ENCODE results near the gene LDB3. TPM values are rescaled to one million over a fixed set of nuclear protein-coding genes. Genes with fewer than 3 reads are reported as not detected.
A peak's percentile ranks its signal among the peaks of the same experiment; 100 is the strongest.

Gene LDB3
- total and polyA plus RNA-seq, 9 of the 15 experiments (the other 6 are each of a cell fraction or from before 2014, with no cell fraction given) = 0.03 TPM; not detected in 8

DNA sequence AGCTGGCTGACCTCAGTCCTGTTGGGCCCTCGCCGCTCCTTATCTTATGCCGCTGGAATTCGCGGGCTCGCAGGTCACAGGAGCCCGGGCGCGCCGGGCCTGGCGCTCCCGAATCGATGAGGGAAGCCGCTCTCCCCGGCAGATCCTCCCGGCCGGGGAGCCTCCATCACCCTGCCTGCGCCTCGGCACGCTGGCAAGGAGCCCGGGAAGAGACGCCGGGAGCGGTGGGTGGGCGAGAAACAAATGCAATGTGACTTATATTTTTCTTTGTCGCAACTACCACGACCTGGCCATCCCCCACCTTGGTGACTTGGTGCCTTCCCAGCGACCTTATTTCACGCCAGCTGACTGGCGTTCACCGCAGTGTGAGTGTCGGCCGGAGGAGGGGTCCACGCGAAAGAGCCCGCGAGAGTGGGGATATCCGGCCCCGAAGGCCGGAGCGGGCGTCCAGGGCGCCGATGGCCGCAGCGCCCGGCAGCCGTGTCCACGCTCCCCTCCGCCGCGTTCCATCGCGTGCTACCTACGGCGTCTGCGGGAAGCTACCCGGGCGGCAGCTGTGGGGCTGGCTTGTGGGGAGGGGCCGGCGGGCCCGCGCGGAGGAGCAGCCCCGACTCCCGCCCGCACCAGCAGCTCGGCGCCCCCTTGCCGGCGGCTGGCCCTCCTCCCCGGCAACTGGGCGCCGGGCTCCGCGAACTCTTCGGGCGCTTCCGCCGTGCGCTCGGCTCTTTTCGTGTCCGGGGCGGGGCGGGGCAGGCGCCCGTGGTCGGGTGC lies 87.6 kb downstream of the LDB3 start (continued):
- TF ChIP-seq, protein P1, sequence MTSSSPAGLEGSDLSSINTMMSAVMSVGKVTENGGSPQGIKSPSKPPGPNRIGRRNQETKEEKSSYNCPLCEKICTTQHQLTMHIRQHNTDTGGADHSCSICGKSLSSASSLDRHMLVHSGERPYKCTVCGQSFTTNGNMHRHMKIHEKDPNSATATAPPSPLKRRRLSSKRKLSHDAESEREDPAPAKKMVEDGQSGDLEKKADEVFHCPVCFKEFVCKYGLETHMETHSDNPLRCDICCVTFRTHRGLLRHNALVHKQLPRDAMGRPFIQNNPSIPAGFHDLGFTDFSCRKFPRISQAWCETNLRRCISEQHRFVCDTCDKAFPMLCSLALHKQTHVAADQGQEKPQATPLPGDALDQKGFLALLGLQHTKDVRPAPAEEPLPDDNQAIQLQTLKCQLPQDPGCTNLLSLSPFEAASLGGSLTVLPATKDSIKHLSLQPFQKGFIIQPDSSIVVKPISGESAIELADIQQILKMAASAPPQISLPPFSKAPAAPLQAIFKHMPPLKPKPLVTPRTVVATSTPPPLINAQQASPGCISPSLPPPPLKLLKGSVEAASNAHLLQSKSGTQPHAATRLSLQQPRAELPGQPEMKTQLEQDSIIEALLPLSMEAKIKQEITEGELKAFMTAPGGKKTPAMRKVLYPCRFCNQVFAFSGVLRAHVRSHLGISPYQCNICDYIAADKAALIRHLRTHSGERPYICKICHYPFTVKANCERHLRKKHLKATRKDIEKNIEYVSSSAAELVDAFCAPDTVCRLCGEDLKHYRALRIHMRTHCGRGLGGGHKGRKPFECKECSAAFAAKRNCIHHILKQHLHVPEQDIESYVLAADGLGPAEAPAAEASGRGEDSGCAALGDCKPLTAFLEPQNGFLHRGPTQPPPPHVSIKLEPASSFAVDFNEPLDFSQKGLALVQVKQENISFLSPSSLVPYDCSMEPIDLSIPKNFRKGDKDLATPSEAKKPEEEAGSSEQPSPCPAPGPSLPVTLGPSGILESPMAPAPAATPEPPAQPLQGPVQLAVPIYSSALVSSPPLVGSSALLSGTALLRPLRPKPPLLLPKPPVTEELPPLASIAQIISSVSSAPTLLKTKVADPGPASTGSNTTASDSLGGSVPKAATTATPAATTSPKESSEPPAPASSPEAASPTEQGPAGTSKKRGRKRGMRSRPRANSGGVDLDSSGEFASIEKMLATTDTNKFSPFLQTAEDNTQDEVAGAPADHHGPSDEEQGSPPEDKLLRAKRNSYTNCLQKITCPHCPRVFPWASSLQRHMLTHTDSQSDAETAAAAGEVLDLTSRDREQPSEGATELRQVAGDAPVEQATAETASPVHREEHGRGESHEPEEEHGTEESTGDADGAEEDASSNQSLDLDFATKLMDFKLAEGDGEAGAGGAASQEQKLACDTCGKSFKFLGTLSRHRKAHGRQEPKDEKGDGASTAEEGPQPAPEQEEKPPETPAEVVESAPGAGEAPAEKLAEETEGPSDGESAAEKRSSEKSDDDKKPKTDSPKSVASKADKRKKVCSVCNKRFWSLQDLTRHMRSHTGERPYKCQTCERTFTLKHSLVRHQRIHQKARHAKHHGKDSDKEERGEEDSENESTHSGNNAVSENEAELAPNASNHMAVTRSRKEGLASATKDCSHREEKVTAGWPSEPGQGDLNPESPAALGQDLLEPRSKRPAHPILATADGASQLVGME (CRISPR knock-in tag; IDR thresholded peaks at IDR 0.05) = no peak
- no peak for TF ChIP-seq RBM34 (IDR thresholded peaks at IDR 0.05; ENCODE audit: borderline replicate concordance, insufficient read depth, low read length)
- no peak for TF ChIP-seq GATAD2A (IDR thresholded peaks at IDR 0.05)
- no peak for TF ChIP-seq ESRRB (CRISPR knock-in tag; IDR thresholded peaks at IDR 0.05; ENCODE audit: borderline replicate concordance)
- TF ChIP-seq, protein P2, sequence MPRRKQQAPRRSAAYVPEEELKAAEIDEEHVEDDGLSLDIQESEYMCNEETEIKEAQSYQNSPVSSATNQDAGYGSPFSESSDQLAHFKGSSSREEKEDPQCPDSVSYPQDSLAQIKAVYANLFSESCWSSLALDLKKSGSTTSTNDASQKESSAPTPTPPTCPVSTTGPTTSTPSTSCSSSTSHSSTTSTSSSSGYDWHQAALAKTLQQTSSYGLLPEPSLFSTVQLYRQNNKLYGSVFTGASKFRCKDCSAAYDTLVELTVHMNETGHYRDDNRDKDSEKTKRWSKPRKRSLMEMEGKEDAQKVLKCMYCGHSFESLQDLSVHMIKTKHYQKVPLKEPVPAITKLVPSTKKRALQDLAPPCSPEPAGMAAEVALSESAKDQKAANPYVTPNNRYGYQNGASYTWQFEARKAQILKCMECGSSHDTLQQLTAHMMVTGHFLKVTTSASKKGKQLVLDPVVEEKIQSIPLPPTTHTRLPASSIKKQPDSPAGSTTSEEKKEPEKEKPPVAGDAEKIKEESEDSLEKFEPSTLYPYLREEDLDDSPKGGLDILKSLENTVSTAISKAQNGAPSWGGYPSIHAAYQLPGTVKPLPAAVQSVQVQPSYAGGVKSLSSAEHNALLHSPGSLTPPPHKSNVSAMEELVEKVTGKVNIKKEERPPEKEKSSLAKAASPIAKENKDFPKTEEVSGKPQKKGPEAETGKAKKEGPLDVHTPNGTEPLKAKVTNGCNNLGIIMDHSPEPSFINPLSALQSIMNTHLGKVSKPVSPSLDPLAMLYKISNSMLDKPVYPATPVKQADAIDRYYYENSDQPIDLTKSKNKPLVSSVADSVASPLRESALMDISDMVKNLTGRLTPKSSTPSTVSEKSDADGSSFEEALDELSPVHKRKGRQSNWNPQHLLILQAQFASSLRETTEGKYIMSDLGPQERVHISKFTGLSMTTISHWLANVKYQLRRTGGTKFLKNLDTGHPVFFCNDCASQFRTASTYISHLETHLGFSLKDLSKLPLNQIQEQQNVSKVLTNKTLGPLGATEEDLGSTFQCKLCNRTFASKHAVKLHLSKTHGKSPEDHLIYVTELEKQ (CRISPR knock-in tag; IDR thresholded peaks at IDR 0.05) = no peak
- no peak for TF ChIP-seq SRSF9 (IDR thresholded peaks at IDR 0.05; ENCODE audit: borderline replicate concordance, low read depth, low read length)
- TF ChIP-seq ARID4B (CRISPR knock-in tag; IDR thresholded peaks at IDR 0.05) = 0 out of 2 replicates have a peak, but pooled peaks have one; percentile 51
- no peak; the same call in 1 of the 2 replicates for TF ChIP-seq LCOR (CRISPR knock-in tag; IDR thresholded peaks at IDR 0.05)
- no peak for TF ChIP-seq E4F1 (CRISPR knock-in tag; IDR thresholded peaks at IDR 0.05; ENCODE audit: borderline replicate concordance)
- no peak for TF ChIP-seq NCOA6 (IDR thresholded peaks at IDR 0.05)
